Adipocyte (in vitro differentiated cells): Measurements from ENCODE around the gene UBE2C.

ENCODE experiments used
- DNase-seq: peaks from one replicate; pipeline ENCODE4 v3.0.0-alpha.2; 2015; ENCODE audit warnings: low read depth
- H3K27me3 ChIP-seq: replicated peaks from 2 replicates; pipeline ENCODE4 v1.7.0; 2013; ENCODE audit warnings: mild to moderate bottlenecking, low read length, moderate library complexity; ENCODE audit not compliant: control insufficient read depth, insufficient read depth
- H3K36me3 ChIP-seq: 2 replicates; pipeline ENCODE4 v1.7.0; 2013; ENCODE audit warnings: low read length, mild to moderate bottlenecking, moderate library complexity; ENCODE audit not compliant: control insufficient read depth, insufficient read depth, severe bottlenecking
- H3K4me1 ChIP-seq: 2 replicates; pipeline ENCODE4 v1.7.0; 2013; ENCODE audit warnings: mild to moderate bottlenecking, low read length, moderate library complexity; ENCODE audit not compliant: control insufficient read depth, insufficient read depth
- H3K4me3 ChIP-seq: 2 replicates; pipeline ENCODE4 v1.7.0; 2013; ENCODE audit warnings: mild to moderate bottlenecking, low read length, moderate library complexity
- H3K9ac ChIP-seq: 2 replicates; pipeline ENCODE4 v1.7.0; 2013; ENCODE audit warnings: mild to moderate bottlenecking, low read length, moderate library complexity
- H3K9me3 ChIP-seq: 2 replicates; pipeline ENCODE4 v1.7.0; 2013; ENCODE audit warnings: mild to moderate bottlenecking, low read length, moderate library complexity; ENCODE audit not compliant: control insufficient read depth

Gene UBE2C

GRCh38 chr20:45798935-45799642 lies 13.4 kb upstream of the UBE2C start:
- peaks cover 60% of the 10 kb centered on the region for H3K36me3 ChIP-seq
- no peaks in the 10 kb centered on the region for H3K4me1 ChIP-seq
- peak; percentile 78 for DNase-seq
- no peak overlapping the region for H3K4me3 ChIP-seq
- no peak overlapping the region for H3K9ac ChIP-seq
- no peaks in the 10 kb centered on the region for H3K27me3 ChIP-seq
- no peaks in the 10 kb centered on the region for H3K9me3 ChIP-seq

DNA sequence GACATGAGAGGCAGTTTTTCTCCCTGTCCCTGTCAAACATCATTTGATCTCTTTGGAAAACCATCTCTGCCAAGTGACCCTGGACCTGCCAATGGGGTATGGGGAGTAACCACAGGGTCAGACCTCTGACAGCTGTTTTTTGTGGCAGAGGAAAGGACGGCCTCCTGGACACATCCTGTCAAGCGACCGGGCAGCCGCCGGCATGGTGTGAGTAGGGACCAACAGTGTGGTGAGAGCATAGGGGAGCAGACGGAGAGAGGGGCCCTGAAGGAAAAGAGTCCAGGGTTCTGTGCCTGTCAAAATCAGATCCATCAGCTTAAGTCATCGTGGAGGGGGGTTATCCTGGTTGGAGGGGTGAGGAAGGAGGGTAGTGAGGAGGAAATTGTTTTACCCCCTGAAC lies 10.6 kb upstream of the UBE2C start:
- H3K4me1 ChIP-seq = no peaks in the 10 kb centered on the region
- DNase-seq = no peak
- H3K4me3 ChIP-seq = no peak overlapping the region
- no peaks in the 10 kb centered on the region for H3K9me3 ChIP-seq
- H3K27me3 ChIP-seq = no peaks in the 10 kb centered on the region
- no peak overlapping the region for H3K9ac ChIP-seq
- H3K36me3 ChIP-seq = peaks cover 60% of the 10 kb centered on the region

DNA sequence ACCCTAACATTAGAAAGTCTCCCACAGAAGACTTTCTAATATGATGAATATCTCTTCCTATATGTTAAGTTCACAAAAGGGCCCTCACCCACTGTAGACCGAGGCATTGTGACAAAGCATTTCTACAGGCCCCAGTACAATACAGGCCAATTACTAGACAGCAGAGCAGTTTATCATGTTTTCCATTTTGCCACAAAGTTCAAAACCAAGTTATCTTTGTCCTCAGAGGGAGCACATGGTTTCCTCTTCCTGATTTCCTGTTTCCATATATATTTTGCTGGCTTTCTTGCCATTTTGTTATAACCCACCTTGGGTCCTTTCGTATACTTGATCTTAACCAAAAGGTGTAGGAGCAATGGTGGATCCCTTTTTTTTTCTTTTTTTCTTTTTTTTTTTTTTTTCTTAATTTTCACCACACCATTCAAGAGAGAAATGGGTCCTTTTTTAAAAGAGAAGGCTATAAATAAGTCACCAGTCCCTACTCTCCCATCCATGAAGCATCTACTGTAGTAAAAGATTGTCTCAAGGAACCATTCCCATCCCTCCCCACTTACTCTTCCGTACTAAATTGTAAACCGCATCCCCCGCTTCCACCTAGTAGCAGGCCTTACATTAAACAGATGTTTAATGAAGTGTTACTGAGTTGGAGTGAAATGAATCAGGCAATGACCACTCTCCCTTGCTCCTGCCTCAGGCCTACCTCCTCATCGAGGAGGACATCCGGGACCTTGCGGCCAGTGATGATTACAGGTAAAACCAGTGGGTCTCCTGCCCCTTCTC lies 2.1 kb upstream of the UBE2C start:
- peaks cover 59% of the 10 kb centered on the region for H3K36me3 ChIP-seq
- H3K9ac ChIP-seq = no peak overlapping the region
- peaks cover 9% of the 10 kb centered on the region for H3K4me1 ChIP-seq
- H3K4me3 ChIP-seq = no peak overlapping the region
- no peaks in the 10 kb centered on the region for H3K27me3 ChIP-seq
- no peak for DNase-seq
- no peaks in the 10 kb centered on the region for H3K9me3 ChIP-seq

- H3K9me3 ChIP-seq = no peaks in the 10 kb centered on the region
- H3K9ac ChIP-seq = peak overlapping the region; percentile 69
- H3K4me1 ChIP-seq = peaks cover 18% of the 10 kb centered on the region
- peaks cover 36% of the 10 kb centered on the region for H3K36me3 ChIP-seq
- H3K4me3 ChIP-seq = peak overlapping the region; percentile 82
- no peaks in the 10 kb centered on the region for H3K27me3 ChIP-seq
- DNase-seq = no peak
These were observed 529 bp downstream of the UBE2C start for GRCh38 chr20:45813006-45813340.

- H3K9ac ChIP-seq = no peak overlapping the region
- peak overlapping the region; percentile 82 for H3K4me3 ChIP-seq
- H3K36me3 ChIP-seq = peaks cover 32% of the 10 kb centered on the region
- DNase-seq = no peak
- no peaks in the 10 kb centered on the region for H3K9me3 ChIP-seq
- peaks cover 21% of the 10 kb centered on the region for H3K4me1 ChIP-seq
- H3K27me3 ChIP-seq = no peaks in the 10 kb centered on the region
These were observed 1.0 kb downstream of the UBE2C start for GRCh38 chr20:45813489-45813888.

DNA sequence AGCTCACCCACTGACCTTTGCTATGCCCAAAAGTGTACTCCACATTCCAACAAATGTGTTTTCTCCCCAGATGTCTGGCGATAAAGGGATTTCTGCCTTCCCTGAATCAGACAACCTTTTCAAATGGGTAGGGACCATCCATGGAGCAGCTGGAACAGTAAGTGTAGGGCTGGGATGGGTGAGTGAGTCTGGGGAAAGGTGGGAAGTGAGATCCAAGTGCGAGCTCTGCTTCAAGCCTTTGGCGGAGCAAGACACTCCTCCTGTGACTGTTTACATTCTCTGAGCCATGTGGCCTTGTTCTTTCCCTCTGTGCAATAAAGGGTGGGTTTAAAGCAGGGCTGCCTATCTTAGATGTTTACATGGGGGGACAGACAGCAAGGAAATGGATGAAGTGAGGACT lies 1.9 kb downstream of the UBE2C start:
- no peaks in the 10 kb centered on the region for H3K9me3 ChIP-seq
- DNase-seq = no peak
- H3K27me3 ChIP-seq = no peaks in the 10 kb centered on the region
- no peak overlapping the region for H3K9ac ChIP-seq
- H3K36me3 ChIP-seq = peaks cover 24% of the 10 kb centered on the region
- H3K4me1 ChIP-seq = peaks cover 21% of the 10 kb centered on the region
- no peak overlapping the region for H3K4me3 ChIP-seq

- no peaks in the 10 kb centered on the region for H3K9me3 ChIP-seq
- peaks cover 19% of the 10 kb centered on the region for H3K4me1 ChIP-seq
- no peak overlapping the region for H3K9ac ChIP-seq
- H3K36me3 ChIP-seq = no peaks in the 10 kb centered on the region
- DNase-seq = no peak
- no peak overlapping the region for H3K4me3 ChIP-seq
- H3K27me3 ChIP-seq = peaks cover 1% of the 10 kb centered on the region
These were observed 4.5 kb downstream of the UBE2C start for GRCh38 chr20:45816951-45817350.

DNA sequence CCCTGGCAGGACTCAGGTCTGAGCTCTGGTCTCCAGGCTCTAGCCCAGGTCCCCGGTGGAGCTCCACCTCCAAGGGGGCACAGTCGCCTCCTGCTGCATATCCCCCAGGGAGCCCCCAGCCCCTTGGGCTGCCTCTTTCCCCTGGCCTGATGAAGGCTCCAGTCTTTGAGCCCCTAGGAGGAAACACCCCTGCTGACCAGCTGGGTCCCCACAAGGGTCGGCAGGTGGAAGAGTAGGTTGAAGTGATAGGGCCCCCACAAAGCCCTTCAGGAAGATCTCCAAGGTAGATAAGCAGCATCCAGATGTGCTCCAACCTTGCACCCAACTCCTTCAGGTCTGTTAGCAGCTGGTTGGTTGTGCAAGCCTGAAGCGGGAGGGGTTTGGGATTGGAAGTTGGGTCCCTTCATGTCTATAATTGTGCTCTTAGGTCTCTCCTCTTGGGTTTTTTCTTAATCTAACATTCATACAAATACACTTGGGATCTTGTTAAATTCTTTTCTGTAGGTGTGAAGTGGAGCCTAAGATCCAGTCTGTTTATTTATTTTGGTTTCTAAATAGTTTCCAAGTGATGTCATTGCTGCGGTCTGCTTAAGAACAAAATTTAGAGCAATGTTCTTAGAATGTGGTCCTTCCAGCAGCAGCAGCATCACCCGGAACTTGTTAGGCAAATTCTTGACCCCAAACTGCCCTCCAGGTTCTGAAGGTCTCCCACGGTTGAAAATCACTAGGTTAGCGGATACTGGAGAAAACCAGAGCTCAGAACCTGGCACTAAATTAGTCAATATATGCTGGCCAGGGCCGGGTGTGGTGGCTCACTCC lies 5.1 kb downstream of the UBE2C start:
- DNase-seq = peak; percentile 74
- peaks cover 18% of the 10 kb centered on the region for H3K4me1 ChIP-seq
- no peaks in the 10 kb centered on the region for H3K9me3 ChIP-seq
- no peaks in the 10 kb centered on the region for H3K36me3 ChIP-seq
- H3K4me3 ChIP-seq = no peak overlapping the region
- peaks cover 3% of the 10 kb centered on the region for H3K27me3 ChIP-seq
- H3K9ac ChIP-seq = no peak overlapping the region

GRCh38 chr20:45818239-45818638 lies 5.8 kb downstream of the UBE2C start:
- Histone ChIP-seq H3K9me3 (no peaks in the 10 kb centered on the region), H3K9ac (no peak overlapping the region), H3K27me3 (peaks cover 5% of the 10 kb centered on the region), H3K4me3 (no peak overlapping the region), H3K36me3 (no peaks in the 10 kb centered on the region), H3K4me1 (peaks cover 19% of the 10 kb centered on the region)
- DNase-seq = no peak

- peaks cover 7% of the 10 kb centered on the region for H3K27me3 ChIP-seq
- H3K36me3 ChIP-seq = no peaks in the 10 kb centered on the region
- H3K9me3 ChIP-seq = no peaks in the 10 kb centered on the region
- H3K9ac ChIP-seq = no peak overlapping the region
- H3K4me1 ChIP-seq = peaks cover 22% of the 10 kb centered on the region
- DNase-seq = no peak
- H3K4me3 ChIP-seq = no peak overlapping the region
These were observed 7.0 kb downstream of the UBE2C start for GRCh38 chr20:45819466-45819865.

- H3K4me1 ChIP-seq = peaks cover 38% of the 10 kb centered on the region
- DNase-seq = no peak
- no peak overlapping the region for H3K9ac ChIP-seq
- no peak overlapping the region for H3K4me3 ChIP-seq
- H3K27me3 ChIP-seq = peaks cover 7% of the 10 kb centered on the region
- no peaks in the 10 kb centered on the region for H3K9me3 ChIP-seq
- H3K36me3 ChIP-seq = no peaks in the 10 kb centered on the region
These were observed 9.5 kb downstream of the UBE2C start for GRCh38 chr20:45821947-45822346.
